ENCODE results near the gene DHX30.

GRCh38 chr3:47794544-47794943 lies 8.4 kb upstream of the DHX30 start:
- TF ChIP-seq SIN3A (IDR thresholded peaks at IDR 0.05; ENCODE audit: borderline replicate concordance, insufficient read depth, low read length) (no peak), TAF1 (IDR thresholded peaks at IDR 0.05; ENCODE audit: borderline replicate concordance, insufficient read depth, low read length) (no peak), POLR2AphosphoS5 (IDR thresholded peaks at IDR 0.05; ENCODE audit: low read depth, low read length) (no peak), REST (IDR thresholded peaks at IDR 0.05; ENCODE audit: insufficient read depth in 1 of 2, low read depth in 2 of 2, low read length in 2 of 2) (no peak)
